Epithelial cell of umbilical artery (primary cell): Measurements from ENCODE around the gene NXPH4. TPM values are rescaled to one million over a fixed set of nuclear protein-coding genes. Genes with fewer than 3 reads are reported as not detected.

Experiments used
- total RNA-seq: library from RNA; depleted of rRNA; stranded (reverse); fragments of >200 nt; gene quantifications from 2 replicates; pipeline ENCODE4 v1.2.3, GENCODE V29; 2014

NXPH4 gene
- not detected in 2 replicates for total RNA-seq

DNA sequence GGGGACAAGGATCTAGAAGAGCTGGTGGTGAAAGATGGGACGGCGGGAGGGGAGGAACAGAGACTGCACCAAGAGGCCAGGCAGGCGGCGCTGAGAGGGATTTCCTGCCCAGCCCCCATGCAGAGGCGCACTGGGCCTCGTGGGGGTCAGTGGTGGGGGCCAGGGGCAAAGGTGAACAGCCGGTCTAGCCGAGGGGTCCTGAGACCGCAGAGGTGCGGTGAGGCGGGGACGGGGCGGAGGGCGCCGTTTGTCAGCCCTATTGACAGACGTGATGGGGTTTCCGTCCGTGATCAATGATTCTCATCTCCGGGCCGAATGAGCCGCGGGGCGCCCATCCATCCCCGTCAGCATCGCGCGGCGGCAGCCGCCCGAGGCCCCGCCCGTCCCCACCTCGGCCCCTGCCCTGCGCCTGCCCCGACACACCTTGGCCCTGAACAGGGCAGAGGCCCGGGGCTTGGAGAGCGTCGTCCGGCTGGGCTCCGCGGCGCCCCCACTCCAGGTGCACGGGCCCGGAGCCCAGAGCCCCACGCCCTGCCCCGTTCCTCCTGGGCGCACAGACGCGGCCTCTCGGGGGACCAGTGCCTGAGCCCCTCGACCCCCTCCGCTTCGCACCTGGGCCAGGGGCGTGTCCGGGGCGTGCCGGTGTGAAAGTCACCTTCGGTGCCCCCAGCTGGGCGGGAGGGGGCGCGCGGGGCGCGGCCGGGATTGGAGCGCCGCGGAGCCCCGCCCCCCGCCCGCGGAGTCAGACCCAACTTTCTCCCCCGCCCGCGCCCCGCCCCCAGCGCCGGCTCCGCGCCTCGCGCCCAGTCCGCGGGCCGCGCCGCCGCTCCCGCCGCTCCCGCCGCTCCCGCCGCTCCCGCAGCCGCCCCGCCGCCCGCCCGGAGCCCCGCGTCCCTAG, at the start of gene NXPH4:
NXPH4 (plus strand) TSS at position 781 of the 898 bp plus-strand sequence. CDS start 176 bp downstream, outside the sequence.

DNA sequence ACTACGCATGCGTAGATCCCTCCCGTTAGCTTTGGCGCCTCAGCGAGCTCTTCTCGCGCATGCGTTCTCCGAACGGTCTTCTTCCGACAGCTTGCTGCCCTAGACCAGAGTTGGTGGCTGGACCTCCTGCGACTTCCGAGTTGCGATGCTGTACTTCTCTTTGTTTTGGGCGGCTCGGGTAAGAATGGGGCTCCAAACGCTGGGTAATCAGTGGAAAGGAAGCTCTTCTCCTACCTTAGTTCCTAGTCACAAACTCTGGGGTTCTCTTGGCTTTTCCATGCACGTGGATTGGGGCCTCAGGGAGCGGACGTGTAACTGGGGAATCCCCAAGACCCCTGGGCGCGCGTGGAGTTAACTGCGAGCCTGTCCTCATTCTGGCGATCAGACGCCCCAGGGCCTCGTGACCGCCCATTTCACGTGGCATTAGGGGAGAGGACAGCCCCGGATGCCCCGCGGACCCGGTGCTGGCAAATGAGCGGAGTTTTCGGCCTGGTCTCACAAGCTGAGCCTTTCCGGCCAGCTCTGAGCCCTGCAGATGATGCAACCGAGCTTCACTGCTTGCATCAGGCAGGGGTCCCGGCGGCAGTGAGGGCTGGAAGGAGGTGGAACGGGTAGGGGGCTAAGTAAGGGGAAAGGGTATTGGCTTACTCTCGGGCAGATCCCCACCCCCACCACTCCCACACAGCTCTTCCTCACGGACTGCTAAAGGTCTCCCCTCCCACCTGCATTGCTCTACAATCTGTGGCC, 13.2 kb downstream of the NXPH4 start, which contains the start of gene SHMT2:
SHMT2 (plus strand) TSS at position 78 of the 747 bp plus-strand sequence; CDS start at position 146, 68 bp downstream.

GRCh38 chr12:57250956-57251355, 34.4 kb downstream of the NXPH4 start, which contains the start of gene STAC3:
STAC3 (minus strand) TSS chr12:57251187; CDS start chr12:57249636, 1,551 bp downstream.

Other genes with a start within 250 kb of the NXPH4 start
- 6.2 and 6.8 TPM in 2 replicates for gene ZBTB39, start 210.2 kb upstream of the NXPH4 start, total RNA-seq
- gene TAC3, start 200.3 kb upstream of the NXPH4 start, total RNA-seq = not detected in 2 replicates
- gene MYO1A, start 166.7 kb upstream of the NXPH4 start, total RNA-seq = not detected in 2 replicates
- 4.2 and 9.7 TPM in 2 replicates for gene NEMP1, start 138.0 kb upstream of the NXPH4 start, total RNA-seq
- gene NAB2, start 127.7 kb upstream of the NXPH4 start, total RNA-seq = 14.1 and 14.3 TPM in 2 replicates
- 41.3 and 58.1 TPM in 2 replicates for gene STAT6, start 105.4 kb upstream of the NXPH4 start, total RNA-seq
- 4.5 and 5.9 TPM in 2 replicates for gene LRP1, start 88.3 kb upstream of the NXPH4 start, total RNA-seq
- not detected in 2 replicates for gene LRP1-AS, start 69.2 kb upstream of the NXPH4 start, total RNA-seq
- 207 and 228 TPM in 2 replicates for gene SHMT2, start 12.9 kb downstream of the NXPH4 start, total RNA-seq
- 0.30 and 0.32 TPM in 2 replicates for gene STAC3, start 34.4 kb downstream of the NXPH4 start, total RNA-seq
- 4.9 and 5.3 TPM in 2 replicates for gene R3HDM2, start 214.2 kb downstream of the NXPH4 start, total RNA-seq
- gene INHBC, start 218.0 kb downstream of the NXPH4 start, total RNA-seq = not detected in 2 replicates
- 0.15 TPM in 1 of 2 replicates, not detected in the other for gene INHBE, start 238.5 kb downstream of the NXPH4 start, total RNA-seq
- gene GLI1, start 243.0 kb downstream of the NXPH4 start, total RNA-seq = not detected in 2 replicates